Right atrium auricular region (tissue), 2 donors: ENCODE measurements around the gene ZNF747. TPM values are rescaled to one million over a fixed set of nuclear protein-coding genes. Genes with fewer than 3 reads are reported as not detected.

Source experiments
- DNase-seq: peaks from one replicate; pipeline ENCODE4 v3.0.0-alpha.2; 2019; ENCODE audit warnings: low spot score
- H3K27ac ChIP-seq, 2 donors: fragments of 200-600 bp; sonication (generic); 1 replicate in 1 of 2; 2 replicates in 1 of 2; pipeline ENCODE4 v1.5.1; 2016 to 2019
- H3K27me3 ChIP-seq, 2 donors: fragments of 200-600 bp; sonication (generic); one replicate each; pipeline versions ENCODE4 v1.5.1 to v1.6.0; 2017 to 2019
- H3K36me3 ChIP-seq: fragments of 200-600 bp; sonication (generic); one replicate; pipeline ENCODE4 v1.5.1; 2016
- H3K4me1 ChIP-seq, 2 donors: fragments of 200-600 bp; sonication (generic); one replicate each; pipeline versions ENCODE4 v1.5.1 to v1.6.0; 2017 to 2019
- H3K4me3 ChIP-seq, 2 donors: fragments of 200-600 bp; sonication (generic); 1 replicate in 1 of 2; 2 replicates in 1 of 2; pipeline ENCODE4 v1.5.1; 2017 to 2019; ENCODE audit warnings: mild to moderate bottlenecking in 1 of 2, moderate library complexity in 1 of 2
- H3K9me3 ChIP-seq, 2 donors: fragments of 200-600 bp; sonication (generic); one replicate each; pipeline ENCODE4 v1.5.1; 2019
- total RNA-seq, 2 donors: library from RNA; depleted of rRNA; stranded (reverse); fragments of >200 nt; gene quantifications; one replicate each; pipeline ENCODE4 v1.1.0, GENCODE V29; 2016
- TF ChIP-seq, protein P1 (sequence below), 2 donors: fragments of 200-600 bp; sonication (generic); IDR thresholded peaks; one replicate each; pipeline ENCODE4 v1.5.1; 2019; ENCODE audit warnings: antibody characterized with exemption in 2 of 2

The ZNF747 gene
- total RNA-seq, 2 donors from 2014 or later, result 13.3 to 16.2 TPM

GRCh38 chr16:30554557-30555314 is 20.1 kb upstream of the ZNF747 start:
- H3K36me3 ChIP-seq, result peaks cover 16% of the 10 kb centered on the region
- no peak for DNase-seq
- no peaks in the 10 kb centered on the region for H3K9me3 ChIP-seq
- TF ChIP-seq, protein P1, sequence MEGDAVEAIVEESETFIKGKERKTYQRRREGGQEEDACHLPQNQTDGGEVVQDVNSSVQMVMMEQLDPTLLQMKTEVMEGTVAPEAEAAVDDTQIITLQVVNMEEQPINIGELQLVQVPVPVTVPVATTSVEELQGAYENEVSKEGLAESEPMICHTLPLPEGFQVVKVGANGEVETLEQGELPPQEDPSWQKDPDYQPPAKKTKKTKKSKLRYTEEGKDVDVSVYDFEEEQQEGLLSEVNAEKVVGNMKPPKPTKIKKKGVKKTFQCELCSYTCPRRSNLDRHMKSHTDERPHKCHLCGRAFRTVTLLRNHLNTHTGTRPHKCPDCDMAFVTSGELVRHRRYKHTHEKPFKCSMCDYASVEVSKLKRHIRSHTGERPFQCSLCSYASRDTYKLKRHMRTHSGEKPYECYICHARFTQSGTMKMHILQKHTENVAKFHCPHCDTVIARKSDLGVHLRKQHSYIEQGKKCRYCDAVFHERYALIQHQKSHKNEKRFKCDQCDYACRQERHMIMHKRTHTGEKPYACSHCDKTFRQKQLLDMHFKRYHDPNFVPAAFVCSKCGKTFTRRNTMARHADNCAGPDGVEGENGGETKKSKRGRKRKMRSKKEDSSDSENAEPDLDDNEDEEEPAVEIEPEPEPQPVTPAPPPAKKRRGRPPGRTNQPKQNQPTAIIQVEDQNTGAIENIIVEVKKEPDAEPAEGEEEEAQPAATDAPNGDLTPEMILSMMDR (IDR thresholded peaks at IDR 0.05), result no peak
- H3K4me3 ChIP-seq, result no peak overlapping the region
- H3K4me1 ChIP-seq, result peaks cover 0 to 57% of the 10 kb centered on the region in 2 donors
- H3K27me3 ChIP-seq, result no peaks in the 10 kb centered on the region
- no peak overlapping the region for H3K27ac ChIP-seq

DNA sequence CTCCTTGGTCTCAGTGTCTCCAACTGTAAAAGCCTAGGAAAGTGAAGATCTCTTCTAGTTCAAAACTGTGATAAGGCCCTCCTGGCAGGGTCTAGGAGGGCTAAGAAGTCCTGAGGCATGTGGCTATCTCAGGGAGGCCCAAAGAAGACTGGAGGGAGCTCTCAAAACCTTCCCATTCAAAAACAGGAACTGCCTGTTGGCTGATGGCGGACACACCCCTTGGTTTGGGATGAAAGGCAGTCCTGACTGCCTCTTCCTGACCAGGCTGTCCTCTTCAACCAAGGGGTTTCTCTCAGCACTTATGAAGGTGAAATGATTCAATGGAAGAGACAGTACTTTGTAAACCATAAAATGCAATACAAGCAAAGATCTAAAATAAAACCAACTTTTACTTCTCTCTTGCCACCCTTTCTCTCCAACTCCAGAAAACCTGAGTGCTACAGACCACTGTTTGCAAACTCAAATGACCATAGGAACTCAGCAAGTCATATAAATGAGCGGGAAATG is 18.8 kb upstream of the ZNF747 start:
- DNase-seq, result no peak
- TF ChIP-seq, protein P1 (IDR thresholded peaks at IDR 0.05), result no peak
- Histone ChIP-seq H3K36me3 (peaks cover 16% of the 10 kb centered on the region), H3K4me3 (no peak overlapping the region), H3K9me3 (no peaks in the 10 kb centered on the region), H3K4me1 (peaks cover 0 to 64% of the 10 kb centered on the region in 2 donors), H3K27ac (peak overlapping the region in 1 of 2 donors; percentile 53), H3K27me3 (no peaks in the 10 kb centered on the region)

- no peaks in the 10 kb centered on the region for H3K27me3 ChIP-seq
- no peaks in the 10 kb centered on the region for H3K9me3 ChIP-seq
- no peak overlapping the region for H3K4me3 ChIP-seq
- peaks cover 16% of the 10 kb centered on the region for H3K36me3 ChIP-seq
- no peak for DNase-seq
- peaks cover 0 to 65% of the 10 kb centered on the region in 2 donors for H3K4me1 ChIP-seq
- TF ChIP-seq, protein P1 (IDR thresholded peaks at IDR 0.05), result no peak
- peak overlapping the region; percentile 31 to 53 for H3K27ac ChIP-seq
Observed at GRCh38 chr16:30552956-30553355, 18.3 kb upstream of the ZNF747 start.

DNA sequence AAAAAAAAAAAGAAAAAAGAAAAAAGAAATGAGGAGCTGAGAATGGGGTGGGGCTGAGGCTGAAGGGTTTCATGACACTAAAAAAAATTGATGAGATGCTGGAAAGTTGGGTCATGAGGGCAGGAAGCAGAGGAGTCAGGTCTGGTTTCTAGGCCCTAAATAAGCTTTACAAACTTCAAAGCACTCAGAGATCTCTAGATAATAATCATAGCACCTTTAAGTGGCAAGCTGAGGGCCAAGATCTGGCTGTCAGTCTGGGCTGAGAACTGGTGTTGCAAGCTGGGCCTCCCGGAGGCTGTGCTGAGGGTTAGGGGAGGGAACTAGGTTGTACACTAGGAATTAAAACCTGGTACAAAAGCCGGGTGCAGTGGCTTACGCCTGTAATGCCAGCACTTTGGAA is 17.1 kb upstream of the ZNF747 start:
- H3K4me3 ChIP-seq, result no peak overlapping the region
- H3K27ac ChIP-seq, result peak overlapping the region in 1 of 2 donors; percentile 53
- H3K4me1 ChIP-seq, result peaks cover 0 to 56% of the 10 kb centered on the region in 2 donors
- H3K9me3 ChIP-seq, result no peaks in the 10 kb centered on the region
- peaks cover 16% of the 10 kb centered on the region for H3K36me3 ChIP-seq
- DNase-seq, result no peak
- no peaks in the 10 kb centered on the region for H3K27me3 ChIP-seq
- TF ChIP-seq, protein P1 (IDR thresholded peaks at IDR 0.05), result no peak

GRCh38 chr16:30548416-30549253 is 14.0 kb upstream of the ZNF747 start:
- TF ChIP-seq, protein P1 (IDR thresholded peaks at IDR 0.05), result no peak
- no peaks in the 10 kb centered on the region for H3K9me3 ChIP-seq
- no peak for DNase-seq
- H3K36me3 ChIP-seq, result no peaks in the 10 kb centered on the region
- H3K27ac ChIP-seq, result peak overlapping the region; percentile 69 to 90
- no peaks in the 10 kb centered on the region for H3K27me3 ChIP-seq
- H3K4me3 ChIP-seq, result no peak overlapping the region
- H3K4me1 ChIP-seq, result peaks cover 0 to 39% of the 10 kb centered on the region in 2 donors
